IMR-90 (cell line): ENCODE results near the gene RAB11FIP4. TPM values are rescaled to one million over a fixed set of nuclear protein-coding genes. Genes with fewer than 3 reads are reported as not detected.

Experiments
- ATAC-seq: fragments of 200-7000 bp; cut with Tn5 transposase; 2 replicates; pipeline ENCODE4 v1.9.1; 2020; ENCODE audit warnings: low read depth, mild to moderate bottlenecking, moderate library complexity
- BruUV-seq: library from RNA; stranded (reverse); fragments of 400-500 nt; replicated peaks from 2 replicates; lab custom pipeline; 2021; lab: Mats Ljungman, UMichigan
- CTCF ChIA-PET: fragments of 300-600 bp; formaldehyde crosslinking; extraction: SDS; loops from one replicate; lab custom pipeline; 2021; ENCODE audit warnings: antibody characterized with exemption; lab: Yijun Ruan, JAX
- POLR2A ChIA-PET: fragments of 300-600 bp; sonication (Branson Sonifier 250); formaldehyde crosslinking; loops from one replicate; lab custom pipeline; 2022; ENCODE audit warnings: antibody characterized with exemption; ENCODE audit not compliant: unreplicated experiment; lab: Charles Lee
- DNase-seq: peaks from one replicate; pipeline ENCODE4 v3.0.0; 2013
- H2AFZ ChIP-seq: replicated peaks from 2 replicates; pipeline ENCODE3; 2013; ENCODE audit warnings: low read length, mild to moderate bottlenecking; ENCODE audit not compliant: poor library complexity
- H2AK5ac ChIP-seq: 2 replicates; pipeline ENCODE4 v1.6.1; 2013; ENCODE audit warnings: low read depth, low read length, inconsistent platforms
- H2AK9ac ChIP-seq: replicated peaks from 2 replicates; pipeline ENCODE3; 2013; ENCODE audit warnings: mild to moderate bottlenecking, low read depth, low read length, moderate library complexity; ENCODE audit not compliant: poor library complexity
- H2BK120ac ChIP-seq: 2 replicates; pipeline ENCODE4 v1.6.1; 2013; ENCODE audit warnings: low read depth, low read length, inconsistent platforms
- H2BK15ac ChIP-seq: 3 replicates; pipeline ENCODE4 v1.6.1; 2013; ENCODE audit warnings: low read depth, low read length, inconsistent platforms
- H2BK20ac ChIP-seq: 2 replicates; pipeline ENCODE4 v1.6.1; 2013; ENCODE audit warnings: low read depth, mild to moderate bottlenecking, inconsistent platforms, low read length, moderate library complexity
- H2BK5ac ChIP-seq: 2 replicates; pipeline ENCODE4 v1.6.1; 2013; ENCODE audit warnings: mild to moderate bottlenecking, low read depth, low read length, inconsistent platforms; ENCODE audit not compliant: poor library complexity, severe bottlenecking
- H3K14ac ChIP-seq: replicated peaks from 2 replicates; pipeline ENCODE4 v1.6.1; 2013; ENCODE audit warnings: low read depth, low read length, inconsistent platforms
- H3K18ac ChIP-seq: 2 replicates; pipeline ENCODE4 v1.6.1; 2013; ENCODE audit warnings: low read depth, low read length, control low read depth
- H3K23ac ChIP-seq: 2 replicates; pipeline ENCODE4 v1.6.1; 2013; ENCODE audit warnings: low read depth, low read length, inconsistent platforms
- H3K27ac ChIP-seq: 2 replicates; pipeline ENCODE4 v1.5.1; 2013; ENCODE audit warnings: mild to moderate bottlenecking, control low read depth, low read length; ENCODE audit not compliant: insufficient read depth
- H3K27me3 ChIP-seq: 2 replicates; pipeline ENCODE4 v1.6.1; 2013; ENCODE audit warnings: low read length; ENCODE audit not compliant: control insufficient read depth, insufficient read depth
- H3K36me3 ChIP-seq: 2 replicates; pipeline ENCODE4 v1.6.1; 2013; ENCODE audit warnings: low read length, mixed read lengths; ENCODE audit not compliant: control insufficient read depth, insufficient read depth
- H3K4ac ChIP-seq: 2 replicates; pipeline ENCODE4 v1.6.1; 2013; ENCODE audit warnings: low read depth, low read length, inconsistent platforms
- H3K4me1 ChIP-seq: 2 replicates; pipeline ENCODE4 v1.6.1; 2013; ENCODE audit warnings: low read length, mixed read lengths; ENCODE audit not compliant: control insufficient read depth, insufficient read depth
- H3K4me2 ChIP-seq: 2 replicates; pipeline ENCODE4 v1.6.1; 2013; ENCODE audit warnings: low read depth, mild to moderate bottlenecking, control low read depth, low read length, moderate library complexity
- H3K4me3 ChIP-seq: 2 replicates; pipeline ENCODE4 v1.5.1; 2013; ENCODE audit warnings: low read depth, mild to moderate bottlenecking, control low read depth, low read length, moderate library complexity; ENCODE audit not compliant: insufficient read depth
- H3K56ac ChIP-seq: 2 replicates; pipeline ENCODE4 v1.6.1; 2013; ENCODE audit warnings: low read length, inconsistent platforms; ENCODE audit not compliant: insufficient read depth; ENCODE audit errors: extremely low read depth
- H3K79me1 ChIP-seq, 2 experiments: 2 replicates each; pipeline ENCODE4 v1.6.1; 2013; ENCODE audit warnings: low read length in 2 of 2, inconsistent platforms in 1 of 2, low read depth in 1 of 2
- H3K9ac ChIP-seq: 2 replicates; pipeline ENCODE4 v1.6.1; 2013; ENCODE audit warnings: low read depth, low read length, control low read depth
- H3K9me1 ChIP-seq: 2 replicates; pipeline ENCODE4 v1.6.1; 2013; ENCODE audit warnings: low read length, inconsistent platforms; ENCODE audit not compliant: insufficient read depth
- H3K9me3 ChIP-seq: 2 replicates; pipeline ENCODE4 v1.6.1; 2013; ENCODE audit warnings: low read length; ENCODE audit not compliant: control insufficient read depth, insufficient read depth
- H4K20me1 ChIP-seq: 2 replicates; pipeline ENCODE4 v1.6.1; 2013; ENCODE audit warnings: low read length, inconsistent platforms; ENCODE audit not compliant: insufficient read depth
- H4K5ac ChIP-seq: 2 replicates; pipeline ENCODE4 v1.6.1; 2013; ENCODE audit warnings: mild to moderate bottlenecking, low read depth, low read length, control low read depth
- H4K8ac ChIP-seq, 2 experiments: 2 replicates each; pipeline ENCODE4 v1.6.1; 2013; ENCODE audit warnings: low read depth in 2 of 2, low read length in 2 of 2, control low read depth in 1 of 2, inconsistent platforms in 1 of 2
- H4K91ac ChIP-seq: 2 replicates; pipeline ENCODE4 v1.6.1; 2013; ENCODE audit warnings: low read depth, low read length, inconsistent platforms; ENCODE audit not compliant: insufficient read depth
- BHLHE40 ChIP-seq: fragments of 150-350 bp; IDR thresholded peaks from 2 replicates; pipeline ENCODE4 v1.6.1; 2016; ENCODE audit warnings: mild to moderate bottlenecking, low read depth, low read length
- CEBPB ChIP-seq: IDR thresholded peaks from 2 replicates; pipeline ENCODE4 v1.6.1; 2012; ENCODE audit warnings: low read depth, low read length, improper control_type of control experiment
- CHD1 ChIP-seq: IDR thresholded peaks from 2 replicates; pipeline ENCODE4 v1.6.1; 2012; ENCODE audit warnings: low read depth, low read length, improper control_type of control experiment
- ELK1 ChIP-seq: fragments of 150-350 bp; IDR thresholded peaks from 2 replicates; pipeline ENCODE4 v1.6.1; 2016; ENCODE audit warnings: low read depth, mild to moderate bottlenecking, low read length, moderate library complexity, borderline replicate concordance
- MAFK ChIP-seq: IDR thresholded peaks from 2 replicates; pipeline ENCODE4 v1.6.1; 2012; ENCODE audit warnings: low read depth, low read length, improper control_type of control experiment
- MAZ ChIP-seq: IDR thresholded peaks from 2 replicates; pipeline ENCODE4 v1.6.1; 2012; ENCODE audit warnings: low read depth, mild to moderate bottlenecking, low read length, improper control_type of control experiment, moderate library complexity, borderline replicate concordance
- MXI1 ChIP-seq: IDR thresholded peaks from 2 replicates; pipeline ENCODE4 v1.6.1; 2012; ENCODE audit warnings: low read depth, mild to moderate bottlenecking, low read length, moderate library complexity, borderline replicate concordance
- NFE2L2 ChIP-seq: fragments of 150-350 bp; IDR thresholded peaks from 2 replicates; pipeline ENCODE4 v1.6.1; 2016; ENCODE audit warnings: low read depth, mild to moderate bottlenecking, low read length
- POLR2A ChIP-seq: IDR thresholded peaks from 2 replicates; pipeline ENCODE4 v1.6.1; 2012; ENCODE audit warnings: mild to moderate bottlenecking, low read depth, low read length
- RAD21 ChIP-seq: IDR thresholded peaks from 2 replicates; pipeline ENCODE4 v1.6.1; 2012; ENCODE audit warnings: low read length, improper control_type of control experiment
- RCOR1 ChIP-seq: IDR thresholded peaks from 2 replicates; pipeline ENCODE4 v1.6.1; 2012; ENCODE audit warnings: mild to moderate bottlenecking, low read length, improper control_type of control experiment; ENCODE audit not compliant: insufficient replicate concordance
- RFX5 ChIP-seq: IDR thresholded peaks from 2 replicates; pipeline ENCODE4 v1.8.0; 2012; ENCODE audit warnings: low read depth, mild to moderate bottlenecking, low read length, moderate library complexity
- SMC3 ChIP-seq: fragments of 150-350 bp; IDR thresholded peaks from 2 replicates; pipeline ENCODE4 v1.6.1; 2016; ENCODE audit warnings: low read depth, mild to moderate bottlenecking, antibody characterized with exemption, low read length, moderate library complexity
- USF2 ChIP-seq: fragments of 150-350 bp; IDR thresholded peaks from 2 replicates; pipeline ENCODE4 v1.6.1; 2017; ENCODE audit warnings: mild to moderate bottlenecking, antibody characterized with exemption, low read length, low read depth
- WGBS, 2 experiments: methylation state at CpG; one replicate each; pipeline versions ENCODE4 v1.1.5 to v1.1.7; 2013; ENCODE audit warnings: missing lambda C conversion rate in 2 of 2; ENCODE audit not compliant: insufficient read length in 1 of 2; ENCODE audit errors: extremely low coverage in 2 of 2; 5-methylcytosine and 5-hydroxymethylcytosine counted together
- dilution Hi-C: fragments of 300-500 bp; cut with HindIII; formaldehyde crosslinking; loops from one replicate; pipeline ENCODE4 v1.14.3; 2018; ENCODE audit warnings: low sequenced_read_pairs; ENCODE audit not compliant: unreplicated experiment
- in situ Hi-C: fragments of 300-500 bp; cut with MboI; formaldehyde crosslinking; loops from 3 replicates; pipeline ENCODE4 v1.14.3; 2019; ENCODE audit warnings: low sequenced_read_pairs, inconsistent platforms, mixed read lengths
- intact Hi-C: fragments of 100-400 bp; cut with micrococcal nuclease; formaldehyde crosslinking; loops from 2 replicates; pipeline ENCODE4 v1.10.0; 2022
- polyA plus RNA-seq, 3 experiments: library from polyadenylated mRNA; depleted of rRNA; stranded (reverse); fragments of >200 nt; gene quantifications; 2 replicates each; pipeline ENCODE4 v1.2.3, GENCODE V29; 2012; ENCODE audit warnings: low replicate concordance in 1 of 3
- total RNA-seq: library from RNA; depleted of rRNA; stranded (reverse); fragments of >200 nt; gene quantifications from 2 replicates; pipeline ENCODE4 v1.2.3, GENCODE V29; 2012
- TF ChIP-seq, protein P1 (sequence below): conservative IDR thresholded peaks from 2 replicates; pipeline ENCODE4 v1.5.1; 2012; ENCODE audit warnings: mild to moderate bottlenecking, low read depth, low read length, improper control_type of control experiment

The RAB11FIP4 gene
- total and polyA plus RNA-seq, 2 of the 4 experiments (the other 2 are of a cell fraction) = 0.68 to 1.1 TPM

DNA sequence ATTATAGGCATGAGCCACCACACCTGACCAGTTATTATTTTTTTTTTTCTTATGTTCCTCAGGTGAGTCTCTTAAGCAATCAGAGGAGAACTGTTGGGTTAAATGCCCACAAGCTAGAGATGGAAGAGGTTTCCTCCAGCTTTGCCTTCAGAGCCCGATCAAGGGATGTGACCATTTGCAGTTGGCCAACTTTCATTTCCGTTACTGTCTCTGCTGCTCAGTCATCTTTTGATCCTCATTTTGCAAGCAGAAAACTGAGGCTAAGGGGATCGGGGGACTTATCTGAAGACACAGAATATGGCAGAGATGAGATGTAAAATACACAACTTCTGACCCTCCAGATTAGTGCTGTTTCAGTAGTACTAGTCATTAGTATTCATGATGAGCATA lies 188.8 kb downstream of the RAB11FIP4 start:
- no peak for TF ChIP-seq POLR2A
- no peak for TF ChIP-seq MXI1
- TF ChIP-seq USF2 = no peak
- TF ChIP-seq RCOR1 = no peak
- TF ChIP-seq SMC3 = no peak
- no peak for TF ChIP-seq NFE2L2
- no peak for TF ChIP-seq MAFK
- TF ChIP-seq RFX5 = no peak
- TF ChIP-seq ELK1 = no peak
- no peak for TF ChIP-seq CEBPB
- TF ChIP-seq CHD1 = no peak
- TF ChIP-seq MAZ = no peak
- TF ChIP-seq, protein P1, sequence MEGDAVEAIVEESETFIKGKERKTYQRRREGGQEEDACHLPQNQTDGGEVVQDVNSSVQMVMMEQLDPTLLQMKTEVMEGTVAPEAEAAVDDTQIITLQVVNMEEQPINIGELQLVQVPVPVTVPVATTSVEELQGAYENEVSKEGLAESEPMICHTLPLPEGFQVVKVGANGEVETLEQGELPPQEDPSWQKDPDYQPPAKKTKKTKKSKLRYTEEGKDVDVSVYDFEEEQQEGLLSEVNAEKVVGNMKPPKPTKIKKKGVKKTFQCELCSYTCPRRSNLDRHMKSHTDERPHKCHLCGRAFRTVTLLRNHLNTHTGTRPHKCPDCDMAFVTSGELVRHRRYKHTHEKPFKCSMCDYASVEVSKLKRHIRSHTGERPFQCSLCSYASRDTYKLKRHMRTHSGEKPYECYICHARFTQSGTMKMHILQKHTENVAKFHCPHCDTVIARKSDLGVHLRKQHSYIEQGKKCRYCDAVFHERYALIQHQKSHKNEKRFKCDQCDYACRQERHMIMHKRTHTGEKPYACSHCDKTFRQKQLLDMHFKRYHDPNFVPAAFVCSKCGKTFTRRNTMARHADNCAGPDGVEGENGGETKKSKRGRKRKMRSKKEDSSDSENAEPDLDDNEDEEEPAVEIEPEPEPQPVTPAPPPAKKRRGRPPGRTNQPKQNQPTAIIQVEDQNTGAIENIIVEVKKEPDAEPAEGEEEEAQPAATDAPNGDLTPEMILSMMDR = no peak
- no peak for TF ChIP-seq RAD21
- no peak for TF ChIP-seq BHLHE40
- no peak overlapping the region for H2AFZ ChIP-seq
- peak overlapping the region; percentile 72; the same call in 1 of the 2 replicates for H2BK120ac ChIP-seq
- in situ Hi-C loops (no loop called here), dilution Hi-C loops (no loop called here), intact Hi-C loops (no loop called here)
- no peak overlapping the region for H3K56ac ChIP-seq
- H3K27me3 ChIP-seq = no peaks in the 10 kb centered on the region
- peak overlapping the region; percentile 39; the same call in 1 of the 2 replicates for H3K23ac ChIP-seq
- H3K14ac ChIP-seq = peak overlapping the region; percentile 58; the same call in 1 of the 2 replicates
- H2AK5ac ChIP-seq = peak overlapping the region; percentile 68
- ATAC-seq (no peak), DNase-seq (no peak)
- peak overlapping the region; percentile 13; the same call in 1 of the 2 replicates for H4K5ac ChIP-seq
- CTCF ChIA-PET = interaction anchor here (0.6 kb wide), 1 partner anchor 229 kb away, joined by 4 read pairs; no protein-coding TSS in a partner anchor
- WGBS, 2 experiments = 100% methylated on average over 1 of the region's 3 CpGs; no CpG with 5 or more reads in 1 of the 2 experiments
- H3K4me1 ChIP-seq = peaks cover 31% of the 10 kb centered on the region
- H3K36me3 ChIP-seq = peaks cover 6% of the 10 kb centered on the region; the same call in 1 of the 2 replicates
- H3K9ac ChIP-seq = no peak overlapping the region
- POLR2A ChIA-PET = no interaction called here
- H3K9me3 ChIP-seq = no peaks in the 10 kb centered on the region
- peak overlapping the region; percentile 26; the same call in 1 of the 3 replicates for H2BK15ac ChIP-seq
- H4K20me1 ChIP-seq = peaks cover 7% of the 10 kb centered on the region; the same call in 1 of the 2 replicates
- peak overlapping the region; percentile 2; the same call in 1 of the 2 replicates for H3K4me2 ChIP-seq
- H4K8ac ChIP-seq = peak overlapping the region in 1 of 2 experiments; percentile 68; a peak in 2 of 4 replicates
- peak overlapping the region; percentile 46 for H3K27ac ChIP-seq
- H2AK9ac ChIP-seq = peak overlapping the region; percentile 83
- peaks cover 21 to 73% of the 10 kb centered on the region in 2 experiments for H3K79me1 ChIP-seq
- H2BK5ac ChIP-seq = peak overlapping the region; percentile 84
- BruUV-seq = no TSS peak
- no peak overlapping the region for H3K4me3 ChIP-seq
- H4K91ac ChIP-seq = peak overlapping the region; percentile 41; the same call in 1 of the 2 replicates
- H2BK20ac ChIP-seq = peak overlapping the region; percentile 27; the same call in 1 of the 2 replicates
- peak overlapping the region; percentile 78; the same call in 1 of the 2 replicates for H3K4ac ChIP-seq
- peak overlapping the region; percentile 21; the same call in 1 of the 2 replicates for H3K18ac ChIP-seq
- H3K9me1 ChIP-seq = peaks cover 26% of the 10 kb centered on the region
